HG03571 (cell line): ENCODE measurements around the gene TMEM266.

Experiments
- ATAC-seq: cut with Tn5 transposase; IDR thresholded peaks from one replicate; pipeline ENCODE4 v1.9.1; 2021; ENCODE audit not compliant: unreplicated experiment

Gene TMEM266

DNA sequence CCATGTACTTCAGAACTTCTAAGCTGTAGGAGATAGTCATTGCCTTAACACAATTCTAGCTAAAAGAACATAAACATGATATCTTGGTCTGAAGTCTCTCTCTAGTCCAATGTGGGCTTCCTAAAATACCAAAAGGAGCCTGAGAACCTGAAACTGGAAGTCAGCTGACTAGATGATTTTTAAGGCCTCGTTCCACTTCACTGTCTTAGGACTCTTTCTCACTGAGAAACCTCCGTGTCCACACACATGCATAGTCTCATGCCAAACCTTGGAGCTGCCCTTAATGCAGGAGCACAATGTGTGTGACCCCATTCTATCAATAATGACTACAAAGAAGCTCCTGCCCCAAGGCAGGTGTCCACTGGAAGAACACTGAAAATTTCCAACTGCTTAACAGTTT, 163.7 kb downstream of the TMEM266 start:
- no peak for ATAC-seq

DNA sequence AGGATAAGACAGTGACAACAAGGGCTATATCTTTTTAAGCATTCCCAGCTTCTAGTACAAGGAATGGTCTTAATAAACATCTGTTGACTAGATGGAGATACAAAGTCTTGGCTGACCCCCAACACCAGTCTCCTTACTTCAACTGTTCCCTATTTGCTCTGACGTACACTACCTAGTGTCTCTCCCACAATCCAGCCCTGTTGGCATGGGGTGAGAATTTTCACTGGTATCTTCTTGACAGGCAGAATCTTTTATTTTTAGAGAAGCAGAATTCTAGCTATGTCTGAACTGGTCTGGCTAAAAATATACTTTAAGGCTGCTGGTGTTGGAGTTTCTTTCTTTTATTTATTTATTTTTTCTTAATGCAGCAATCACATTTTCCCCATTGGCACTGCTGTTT, 169.5 kb downstream of the TMEM266 start:
- ATAC-seq, result no peak

DNA sequence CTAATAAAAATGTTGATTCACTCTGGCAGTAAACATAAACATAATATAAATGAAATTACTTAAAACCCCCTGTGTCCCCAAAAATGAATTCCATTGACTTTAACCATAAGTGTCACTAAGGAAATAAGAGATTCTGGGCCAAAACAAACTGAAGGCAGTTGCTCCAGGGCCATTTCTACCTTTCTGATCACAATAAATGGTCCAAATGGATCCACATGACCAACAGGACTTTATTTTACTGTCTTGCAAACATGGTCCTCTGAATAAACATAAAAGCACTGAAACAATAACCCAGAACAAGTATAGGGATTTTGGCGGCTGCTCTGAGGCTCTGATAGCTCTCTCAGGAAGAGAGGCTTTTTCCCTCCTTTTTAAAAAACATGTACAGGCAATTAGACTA, 174.1 kb downstream of the TMEM266 start:
- no peak for ATAC-seq

GRCh38 chr15:76234337-76234889, 174.6 kb downstream of the TMEM266 start:
- no peak for ATAC-seq

GRCh38 chr15:76235186-76235826, 175.5 kb downstream of the TMEM266 start:
- ATAC-seq, result no peak

DNA sequence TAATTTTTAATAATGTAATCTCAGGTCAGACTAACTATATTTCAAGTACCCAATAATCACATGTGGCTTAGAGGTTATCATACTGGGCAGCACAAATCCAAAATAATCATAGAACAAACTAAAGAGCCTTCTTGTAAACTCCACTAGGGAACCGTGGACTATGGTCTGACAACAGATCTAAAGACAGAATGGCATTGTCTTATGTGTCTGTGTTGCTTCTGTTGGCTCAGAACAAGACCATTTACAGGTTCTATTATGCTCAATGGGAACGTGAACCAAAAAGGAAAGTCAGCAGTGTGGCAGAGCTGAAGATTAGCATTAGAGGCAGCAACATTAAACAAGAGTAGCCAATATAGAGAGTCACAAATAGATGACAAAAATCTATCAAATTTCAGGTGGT, 176.6 kb downstream of the TMEM266 start:
- ATAC-seq, result no peak

DNA sequence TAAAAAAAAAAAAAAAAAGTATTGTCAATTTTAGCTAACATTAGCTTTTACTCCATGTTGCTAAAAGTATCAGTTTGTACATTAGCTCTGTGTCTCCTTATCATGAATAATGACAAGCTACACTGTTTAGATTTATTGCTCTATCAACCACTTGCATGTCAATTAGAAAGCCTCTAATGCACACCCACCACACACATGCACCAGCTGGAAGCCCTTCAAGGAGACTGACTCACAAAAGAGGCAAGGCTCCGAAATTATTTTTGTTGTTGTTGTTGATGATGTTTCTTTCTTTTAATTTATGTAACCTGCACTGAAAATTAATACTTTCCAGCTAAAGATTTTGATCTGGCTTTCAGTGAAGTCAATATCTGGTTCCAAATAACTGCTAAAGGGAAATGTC, 180.0 kb downstream of the TMEM266 start:
- no peak for ATAC-seq

DNA sequence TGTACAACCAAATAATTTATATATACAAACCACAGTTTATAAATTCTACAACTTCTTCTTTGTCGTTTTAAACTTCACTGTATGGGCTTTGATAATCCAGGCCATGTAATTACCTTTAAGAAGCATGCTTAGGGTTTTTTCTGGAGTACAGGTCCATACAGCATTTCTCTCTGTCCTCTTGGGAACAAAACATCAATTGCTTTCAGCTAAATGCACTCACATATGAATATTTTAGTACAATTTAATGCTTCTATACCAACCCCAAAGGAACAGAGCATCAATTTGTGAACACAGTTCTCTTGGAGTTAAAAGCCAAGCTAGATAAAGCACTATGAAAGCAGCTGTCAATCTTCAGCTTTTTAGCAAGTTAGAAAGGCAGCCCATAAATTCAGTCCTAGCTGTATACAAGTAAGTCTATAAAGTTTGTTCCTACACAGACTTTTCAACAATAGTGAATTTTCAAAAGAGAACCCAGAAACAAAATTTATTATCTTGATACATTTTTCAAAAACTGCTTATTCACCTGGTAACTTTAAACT, 185.4 kb downstream of the TMEM266 start:
- no peak for ATAC-seq

- no peak for ATAC-seq
Observed at GRCh38 chr15:76251717-76252116, 191.9 kb downstream of the TMEM266 start.

DNA sequence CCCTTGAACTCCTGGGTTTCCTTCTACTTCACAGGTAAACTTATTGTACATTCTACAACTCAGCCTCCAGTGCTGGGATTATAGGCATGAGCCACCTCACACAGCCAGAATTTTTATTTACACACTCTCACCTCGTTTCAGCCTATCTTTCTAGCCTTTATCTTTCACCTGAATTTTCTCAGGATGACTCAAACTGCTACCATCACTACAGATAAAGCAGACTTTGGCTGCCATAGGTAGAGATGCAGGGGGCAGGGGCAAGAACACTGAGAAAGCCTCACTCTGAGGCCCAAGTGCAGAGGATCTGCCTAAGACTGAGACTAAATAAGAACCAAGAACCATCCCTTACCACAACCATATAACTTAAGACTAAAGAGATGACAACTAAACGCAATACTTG, 192.5 kb downstream of the TMEM266 start:
- no peak for ATAC-seq

GRCh38 chr15:76253691-76254473, 194.1 kb downstream of the TMEM266 start:
- no peak for ATAC-seq
